HCT116 (cell line): Measurements from ENCODE around the gene PMAIP1. TPM values are rescaled to one million over a fixed set of nuclear protein-coding genes. Genes with fewer than 3 reads are reported as not detected.

Experiments
- ATAC-seq: fragments of 200-7000 bp; cut with Tn5 transposase; 2 replicates; pipeline ENCODE4 v1.9.1; 2020; ENCODE audit warnings: mild to moderate bottlenecking, moderate library complexity
- BruUV-seq: library from RNA; stranded (reverse); fragments of 400-500 nt; replicated peaks from 2 replicates; lab custom pipeline; 2021; lab: Mats Ljungman, UMichigan
- CTCF ChIA-PET: fragments of 300-600 bp; sonication (Branson Sonifier 250); formaldehyde crosslinking; loops from one replicate; lab custom pipeline; 2021; ENCODE audit warnings: antibody characterized with exemption; lab: Charles Lee
- POLR2A ChIA-PET: fragments of 300-600, 350-600 bp; sonication (Branson Sonifier 250); formaldehyde crosslinking; loops from one replicate; lab custom pipeline; 2021; ENCODE audit warnings: antibody characterized with exemption; lab: Charles Lee
- RAD21 ChIA-PET, 2 experiments: fragments of 300-600 bp; sonication (Branson Sonifier 250); formaldehyde crosslinking; loops; one replicate each; lab custom pipeline; 2023; ENCODE audit warnings: low total read pairs in 2 of 2; ENCODE audit not compliant: uncharacterized antibody in 2 of 2, unreplicated experiment in 2 of 2, low non-redundant PET in 1 of 2; lab: Charles Lee
- DNase-seq: peaks from one replicate; pipeline ENCODE4 v3.0.0-alpha.2; 2010; ENCODE audit warnings: low read depth, low spot score
- H2AFZ ChIP-seq: fragments of 200-600 bp; shearing (Covaris generic), sonication (generic); 2 replicates; pipeline ENCODE4 v1.6.1; 2017; ENCODE audit warnings: low read depth, mixed run types, mixed read lengths, antibody characterized with exemption, low read length; ENCODE audit not compliant: poor library complexity, severe bottlenecking
- H3K27ac ChIP-seq: 2 replicates; pipeline ENCODE4 v1.5.1; 2012; ENCODE audit warnings: low read depth, low read length
- H3K27me3 ChIP-seq: fragments of 200-600 bp; sonication (generic); 2 replicates; pipeline ENCODE4 v1.6.1; 2016; ENCODE audit warnings: mixed run types, low read length, mixed read lengths; ENCODE audit not compliant: insufficient read depth
- H3K36me3 ChIP-seq, 2 experiments: fragments of 200-500 bp in 1 of 2; fragments of 200-600 bp in 1 of 2; sonication (Bioruptor generic) in 1 of 2; sonication (generic) in 1 of 2; 2 replicates each; pipeline versions ENCODE4 v1.5.1 to v1.6.1; 2014 to 2016; ENCODE audit warnings: low read length in 2 of 2, inconsistent platforms in 1 of 2, mixed read lengths in 1 of 2, mixed run types in 1 of 2; ENCODE audit not compliant: insufficient read depth in 2 of 2, control insufficient read depth in 1 of 2
- H3K4me1 ChIP-seq, 2 experiments: fragments of 200-600 bp in 1 of 2; sonication (generic) in 1 of 2; 2 replicates each; pipeline versions ENCODE4 v1.5.1 to v1.6.1; 2012 to 2017; ENCODE audit warnings: low read length in 2 of 2, inconsistent platforms in 1 of 2, mild to moderate bottlenecking in 1 of 2, mixed read lengths in 1 of 2, mixed run types in 1 of 2, moderate library complexity in 1 of 2; ENCODE audit not compliant: insufficient read depth in 2 of 2, control insufficient read depth in 1 of 2
- H3K4me2 ChIP-seq: fragments of 200-600 bp; sonication (generic); 2 replicates; pipeline ENCODE4 v1.6.1; 2017; ENCODE audit warnings: mixed run types, low read length, mixed read lengths
- H3K4me3 ChIP-seq, 2 experiments: fragments of 200-600 bp in 1 of 2; sonication (generic) in 1 of 2; replicated peaks in 1 of 2; 2 replicates each; pipeline ENCODE4 v1.5.1; 2011 to 2016; ENCODE audit warnings: low read length in 2 of 2, control low read depth in 1 of 2, low read depth in 1 of 2, mild to moderate bottlenecking in 1 of 2, mixed read lengths in 1 of 2, mixed run types in 1 of 2
- H3K79me2 ChIP-seq: fragments of 200-600 bp; sonication (generic); 2 replicates; pipeline ENCODE4 v1.6.1; 2017; ENCODE audit warnings: mild to moderate bottlenecking, mixed run types, low read length, moderate library complexity, mixed read lengths; ENCODE audit not compliant: insufficient read depth
- H3K9ac ChIP-seq: fragments of 200-600 bp; sonication (generic); 2 replicates; pipeline ENCODE4 v1.6.1; 2016; ENCODE audit warnings: low read length, mixed read lengths
- H3K9me2 ChIP-seq: fragments of 200-600 bp; sonication (generic), shearing (Covaris generic); 2 replicates; pipeline ENCODE4 v1.6.1; 2017; ENCODE audit warnings: mixed run types, mild to moderate bottlenecking, moderate library complexity; ENCODE audit not compliant: insufficient read depth
- H3K9me3 ChIP-seq, 2 experiments: fragments of 200-500 bp in 1 of 2; fragments of 200-600 bp in 1 of 2; sonication (Bioruptor generic) in 1 of 2; sonication (generic) in 1 of 2; 2 replicates each; pipeline ENCODE4 v1.6.1; 2014 to 2017; ENCODE audit warnings: low read length in 2 of 2, mixed read lengths in 2 of 2, inconsistent platforms in 1 of 2, low read depth in 1 of 2, mild to moderate bottlenecking in 1 of 2, mixed run types in 1 of 2, moderate library complexity in 1 of 2; ENCODE audit not compliant: control insufficient read depth in 1 of 2, insufficient read depth in 1 of 2
- H4K20me1 ChIP-seq: fragments of 200-600 bp; sonication (generic), shearing (Covaris generic); 2 replicates; pipeline ENCODE4 v1.6.1; 2017; ENCODE audit warnings: mixed run types, mild to moderate bottlenecking, moderate library complexity; ENCODE audit not compliant: insufficient read depth
- EZH2phosphoT487 ChIP-seq: fragments of 200-600 bp; IDR thresholded peaks from 2 replicates; pipeline ENCODE4 v1.6.1; 2018; ENCODE audit warnings: antibody characterized with exemption, borderline replicate concordance
- FOSL1 ChIP-seq: IDR thresholded peaks from 2 replicates; pipeline ENCODE4 v1.6.1; 2012; ENCODE audit warnings: low read depth
- MAX ChIP-seq: IDR thresholded peaks from 2 replicates; pipeline ENCODE4 v1.6.1; 2012
- RAD21 ChIP-seq: IDR thresholded peaks from 2 replicates; pipeline ENCODE4 v1.6.1; 2012; ENCODE audit warnings: low read depth, mild to moderate bottlenecking
- REST ChIP-seq: IDR thresholded peaks from 2 replicates; pipeline ENCODE4 v1.6.1; 2012; ENCODE audit warnings: low read depth
- SIN3A ChIP-seq: IDR thresholded peaks from 2 replicates; pipeline ENCODE4 v1.6.1; 2012; ENCODE audit warnings: low read depth
- SP1 ChIP-seq: IDR thresholded peaks from 2 replicates; pipeline ENCODE4 v1.6.1; 2012; ENCODE audit warnings: low read depth
- TCF7L2 ChIP-seq: IDR thresholded peaks from 2 replicates; pipeline ENCODE4 v1.7.0; 2011; ENCODE audit warnings: borderline replicate concordance, inconsistent platforms; ENCODE audit not compliant: insufficient read depth, insufficient read length; ENCODE audit errors: extremely low read depth
- ZBTB33 ChIP-seq: IDR thresholded peaks from 2 replicates; pipeline ENCODE4 v1.6.1; 2011; ENCODE audit warnings: mild to moderate bottlenecking, low read length, moderate library complexity; ENCODE audit not compliant: insufficient replicate concordance; ENCODE audit errors: extremely low read depth
- ZFX ChIP-seq: fragments of 450-650 bp; IDR thresholded peaks from 2 replicates; pipeline ENCODE4 v1.6.1; 2017
- ZNF274 ChIP-seq: fragments of 200-500 bp; sonication (Bioruptor generic); IDR thresholded peaks from 2 replicates; pipeline ENCODE4 v1.6.1; 2014; ENCODE audit warnings: mild to moderate bottlenecking, low read depth, low read length, inconsistent platforms
- intact Hi-C: fragments of 100-400 bp; cut with micrococcal nuclease; formaldehyde crosslinking; loops from 2 replicates; pipeline ENCODE4 v1.10.0; 2022
- total RNA-seq: library from RNA; stranded (reverse); gene quantifications from one replicate; pipeline ENCODE4 v1.2.1, GENCODE V29; 2021; ENCODE audit not compliant: unreplicated experiment

PMAIP1 gene
- total RNA-seq, 1 experiment from 2014 or later, result 66.7 TPM

- H3K36me3 ChIP-seq, result peaks cover 1 to 13% of the 10 kb centered on the region in 2 experiments; a peak in 2 of 4 replicates
- POLR2A ChIA-PET, result interaction anchor here (2.3 to 3.3 kb wide), 4 partner anchors 11 to 56 kb away, joined by 14 to 36 read pairs (median 24); no protein-coding TSS in a partner anchor
- no peaks in the 10 kb centered on the region for H3K9me3 ChIP-seq
- no TSS peak for BruUV-seq
- H2AFZ ChIP-seq, result no peak overlapping the region
- H3K9me2 ChIP-seq, result no peaks in the 10 kb centered on the region
- CTCF ChIA-PET, result no interaction called here
- intact Hi-C loops, result no loop called here
- H3K27ac ChIP-seq, result no peak overlapping the region
- ATAC-seq (no peak), DNase-seq (no peak)
- RAD21 ChIA-PET, result no interaction called here
- no peak overlapping the region for H3K4me2 ChIP-seq
- no peak overlapping the region for H3K9ac ChIP-seq
- H3K4me3 ChIP-seq, result no peak overlapping the region
- H4K20me1 ChIP-seq, result peaks cover 13% of the 10 kb centered on the region; the same call in 1 of the 2 replicates
- H3K27me3 ChIP-seq, result no peaks in the 10 kb centered on the region
- peaks cover 40% of the 10 kb centered on the region for H3K79me2 ChIP-seq
- TF ChIP-seq FOSL1, result no peak
- no peak for TF ChIP-seq REST
- no peak for TF ChIP-seq SP1
- no peak for TF ChIP-seq SIN3A
- TF ChIP-seq TCF7L2, result no peak
- no peak for TF ChIP-seq MAX
- TF ChIP-seq ZNF274, result no peak
- no peak for TF ChIP-seq ZBTB33
- no peak for TF ChIP-seq RAD21
- TF ChIP-seq ZFX, result no peak
- no peak for TF ChIP-seq EZH2phosphoT487
- H3K4me1 ChIP-seq, result peaks cover 19 to 34% of the 10 kb centered on the region in 2 experiments
Observed at GRCh38 chr18:59898093-59898492, 1.7 kb upstream of the PMAIP1 start.
